WTC11 (cell line): ENCODE measurements around the gene SUCLG2.
"Not testable (repeated sequence)": the region's sequence is repeated elsewhere in the genome, so short reads cannot be mapped to it uniquely, and the experiment has no call there.

Experiments used
- CTCF ChIP-seq: fragments of 200-600 bp; IDR thresholded peaks from 2 replicates; pipeline ENCODE4 v1.8.0; 2022; ENCODE audit warnings: antibody characterized with exemption
- ERG ChIP-seq: fragments of 250-450 bp; sonication (Bioruptor Pico); IDR thresholded peaks from 2 replicates; pipeline ENCODE4 v1.8.0; 2021; ENCODE audit warnings: mild to moderate bottlenecking
- JUN ChIP-seq: sonication (generic); formaldehyde crosslinking; IDR thresholded peaks from 2 replicates; pipeline ENCODE4 v1.8.0; 2023; ENCODE audit warnings: mild to moderate bottlenecking, missing genetic modification reagents
- MAX ChIP-seq: sonication (generic); formaldehyde crosslinking; IDR thresholded peaks from 2 replicates; pipeline ENCODE4 v1.8.0; 2022; ENCODE audit warnings: mild to moderate bottlenecking, missing genetic modification reagents
- NFATC4 ChIP-seq: fragments of 250-450 bp; sonication (Bioruptor Pico); IDR thresholded peaks from 2 replicates; pipeline ENCODE4 v1.9.0; 2021; ENCODE audit warnings: mild to moderate bottlenecking
- NFYB ChIP-seq: sonication (generic); formaldehyde crosslinking; conservative IDR thresholded peaks from 2 replicates; pipeline ENCODE4 v1.8.0; 2022; ENCODE audit warnings: low read depth, missing genetic modification reagents
- NR3C1 ChIP-seq: sonication (generic); formaldehyde crosslinking; conservative IDR thresholded peaks from 2 replicates; pipeline ENCODE4 v1.8.1; 2023; ENCODE audit warnings: low read depth, mild to moderate bottlenecking, missing genetic modification reagents

- TF ChIP-seq NFYB (CRISPR knock-in tag); CTCF; JUN (CRISPR knock-in tag); NFATC4 (CRISPR knock-in tag); MAX (CRISPR knock-in tag); ERG (CRISPR knock-in tag); NR3C1: not testable (repeated sequence)
Measured at GRCh38 chr3:67584608-67585007, 69.8 kb downstream of the SUCLG2 start.
